Fibroblast of pulmonary artery (primary cell): ENCODE data around the gene ADAM30.

ENCODE experiments used
- DNase-seq: peaks from one replicate; pipeline ENCODE4 v3.0.0-alpha.2; 2010; ENCODE audit warnings: low read depth
- H3K4me3 ChIP-seq: replicated peaks from 2 replicates; pipeline ENCODE4 v1.5.1; 2011; ENCODE audit warnings: low read depth, mild to moderate bottlenecking, control low read depth, low read length, moderate library complexity
- CTCF ChIP-seq: IDR thresholded peaks from 2 replicates; pipeline ENCODE4 v1.5.1; 2011; ENCODE audit warnings: mild to moderate bottlenecking, control low read depth, low read length, inconsistent platforms; ENCODE audit errors: missing control alignments

ADAM30 gene

GRCh38 chr1:119909890-119910596 lies 13.7 kb upstream of the ADAM30 start:
- no peak overlapping the region for H3K4me3 ChIP-seq
- DNase-seq = no peak
- no peak for TF ChIP-seq CTCF

DNA sequence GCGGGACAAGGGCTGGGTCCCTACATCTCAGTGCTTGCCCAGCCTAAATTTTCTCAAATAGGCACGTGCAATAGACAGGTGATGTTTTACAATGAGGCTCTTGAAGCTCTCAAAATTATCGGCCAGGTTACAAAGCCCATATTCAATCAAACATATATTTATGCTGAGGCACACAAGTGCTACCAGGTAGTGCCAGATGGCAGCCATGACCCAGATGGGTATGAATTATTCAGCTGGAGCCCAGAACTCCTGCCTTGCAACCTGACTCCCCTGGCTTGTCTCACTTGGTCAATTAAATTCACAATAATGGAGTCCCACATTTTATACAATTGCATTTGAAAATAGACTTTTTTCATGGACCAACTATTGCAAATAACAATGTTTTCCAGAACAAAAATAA lies 12.3 kb upstream of the ADAM30 start:
- TF ChIP-seq CTCF = no peak
- H3K4me3 ChIP-seq = no peak overlapping the region
- no peak for DNase-seq

GRCh38 chr1:119906927-119907652 lies 10.8 kb upstream of the ADAM30 start:
- DNase-seq = no peak
- TF ChIP-seq CTCF = no peak
- H3K4me3 ChIP-seq = no peak overlapping the region

- no peak for TF ChIP-seq CTCF
- DNase-seq = no peak
Observed at GRCh38 chr1:119903443-119903835, 7.1 kb upstream of the ADAM30 start.

GRCh38 chr1:119902775-119903442 lies 6.6 kb upstream of the ADAM30 start:
- no peak for TF ChIP-seq CTCF
- no peak for DNase-seq

More at GRCh38 chr1:119903443-119903835, 7.1 kb upstream of the ADAM30 start:
- H3K4me3 ChIP-seq = no peak overlapping the region

DNA sequence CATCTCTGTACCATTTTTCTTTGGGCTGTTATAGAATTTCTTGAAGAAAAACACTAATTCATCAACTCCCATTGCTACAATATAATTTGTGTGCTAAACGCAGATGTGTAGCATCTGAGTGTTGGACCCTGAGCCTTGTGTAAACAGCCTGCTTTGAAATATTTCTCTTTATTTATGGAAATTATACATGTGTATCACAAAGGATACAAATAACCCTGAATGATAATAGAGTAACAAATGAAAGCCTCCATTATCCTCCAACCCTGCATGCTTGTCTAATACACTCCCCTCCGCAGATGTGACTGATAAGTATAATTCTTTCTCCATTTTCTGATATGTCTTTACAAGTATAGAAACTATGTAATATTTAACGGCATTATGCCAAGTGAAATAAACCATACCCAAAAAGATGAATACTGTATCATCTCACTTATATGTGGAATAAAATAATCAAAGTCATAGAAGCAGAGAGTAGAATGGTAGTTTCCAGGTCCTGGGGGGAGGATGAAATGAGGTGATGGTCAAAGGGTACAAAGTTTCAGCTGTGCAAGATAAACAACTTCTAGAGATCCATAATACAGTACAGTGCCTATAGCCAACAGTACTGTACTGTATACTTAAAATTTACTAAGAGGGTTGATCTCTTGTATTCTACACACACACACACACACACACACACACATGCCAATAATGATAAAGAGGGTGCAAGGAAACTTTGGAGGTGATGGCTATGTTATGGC lies 2.8 kb upstream of the ADAM30 start:
- no peak for DNase-seq
- TF ChIP-seq CTCF = no peak
- H3K4me3 ChIP-seq = no peak overlapping the region

More at GRCh38 chr1:119902775-119903442, 6.6 kb upstream of the ADAM30 start:
- H3K4me3 ChIP-seq = no peak overlapping the region
